ENCODE results near the gene CBS. TPM values are rescaled to one million over a fixed set of nuclear protein-coding genes. Genes with fewer than 3 reads are reported as not detected.

The CBS gene
- total and polyA plus RNA-seq, 5 donors from 2014 or later, result 0.20 TPM; not detected in 4

DNA sequence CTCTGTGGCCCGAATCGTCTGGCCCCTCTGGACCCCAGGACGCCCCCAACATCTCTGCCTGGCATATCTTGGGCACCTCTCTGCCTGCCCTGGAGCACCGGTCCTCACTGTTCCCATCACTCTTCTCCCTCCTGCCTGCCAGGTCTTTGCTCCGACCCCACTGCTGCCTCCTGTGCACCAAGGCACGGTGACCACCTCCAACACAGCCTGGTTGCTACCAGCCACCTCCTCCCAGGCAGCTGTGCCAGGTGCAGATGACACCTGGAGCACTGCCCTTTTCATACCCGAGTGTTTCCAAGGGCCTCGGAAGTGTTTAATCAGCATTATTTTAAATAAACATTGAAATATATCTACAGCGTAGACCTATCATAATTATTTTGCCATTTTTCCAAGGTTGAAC lies 70.0 kb downstream of the CBS start:
- H3K27me3 Mint-ChIP-seq, result no peaks in the 10 kb centered on the region
- peaks cover 0 to 3% (median 1%) of the 10 kb centered on the region in 4 donors for H3K4me1 Mint-ChIP-seq
- H3K9me3 Mint-ChIP-seq, result peaks cover 0 to 6% (median 0%) of the 10 kb centered on the region in 7 donors
- DNase-seq (no peak), ATAC-seq (ENCODE audit: low read depth in 2 of 2) (no peak)
- peaks cover 40% of the 10 kb centered on the region for H3K36me3 Mint-ChIP-seq
- H3K27ac Mint-ChIP-seq, result peak overlapping the region in 1 of 3 donors; percentile 32
- H3K9me3 ChIP-seq (ENCODE audit: control insufficient read depth in 2 of 2, low read length in 2 of 2), result no peaks in the 10 kb centered on the region
- no peaks in the 10 kb centered on the region for H3K27me3 ChIP-seq (ENCODE audit: control insufficient read depth, insufficient read depth, low read length)
- H3K36me3 ChIP-seq (ENCODE audit: control insufficient read depth, insufficient read depth, low read length), result peaks cover 32% of the 10 kb centered on the region
- H3K4me1 ChIP-seq (ENCODE audit: control insufficient read depth, insufficient read depth, low read length, poor library complexity, severe bottlenecking), result no peaks in the 10 kb centered on the region
- H3K4me3 ChIP-seq (ENCODE audit: low read depth, low read length), result no peak overlapping the region
- H3K27ac ChIP-seq (ENCODE audit: insufficient read depth, low read length, poor library complexity, severe bottlenecking), result no peak overlapping the region
- no peak overlapping the region for H3K4me3 Mint-ChIP-seq

DNA sequence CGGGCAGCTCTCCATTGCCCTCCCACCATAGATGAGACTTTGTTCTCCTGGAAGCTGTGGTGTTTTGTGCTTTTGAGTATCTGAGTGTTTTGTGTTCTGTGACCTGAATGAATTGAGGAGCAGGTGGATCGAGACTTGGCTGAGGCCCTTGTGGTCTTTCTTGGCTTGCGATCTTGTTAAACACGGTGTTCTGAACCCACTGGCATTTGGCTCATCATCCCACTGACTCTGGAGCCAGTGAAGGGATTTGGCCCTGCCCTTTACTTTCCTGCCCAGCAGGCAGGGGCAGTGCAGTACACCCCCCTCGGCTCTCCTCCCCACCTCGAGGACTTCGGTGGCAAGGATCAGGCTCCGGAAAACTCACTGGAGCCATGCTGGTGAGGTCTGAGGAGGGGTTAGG lies 70.7 kb downstream of the CBS start:
- Mint-ChIP-seq H3K4me3 (no peak overlapping the region), H3K36me3 (peaks cover 46% of the 10 kb centered on the region), H3K27ac (peak overlapping the region in 1 of 3 donors; percentile 38), H3K27me3 (no peaks in the 10 kb centered on the region), H3K4me1 (peaks cover 0 to 3% (median 1%) of the 10 kb centered on the region in 4 donors), H3K9me3 (peaks cover 0 to 9% (median 3%) of the 10 kb centered on the region in 7 donors)
- no peak overlapping the region for H3K27ac ChIP-seq (ENCODE audit: insufficient read depth, low read length, poor library complexity, severe bottlenecking)
- no peak overlapping the region for H3K4me3 ChIP-seq (ENCODE audit: low read depth, low read length)
- ATAC-seq (ENCODE audit: low read depth in 2 of 2) (no peak), DNase-seq (no peak)
- H3K27me3 ChIP-seq (ENCODE audit: control insufficient read depth, insufficient read depth, low read length), result no peaks in the 10 kb centered on the region
- no peaks in the 10 kb centered on the region for H3K4me1 ChIP-seq (ENCODE audit: control insufficient read depth, insufficient read depth, low read length, poor library complexity, severe bottlenecking)
- H3K9me3 ChIP-seq (ENCODE audit: control insufficient read depth in 2 of 2, low read length in 2 of 2), result peaks cover 4 to 5% of the 10 kb centered on the region in 2 experiments
- H3K36me3 ChIP-seq (ENCODE audit: control insufficient read depth, insufficient read depth, low read length), result peaks cover 29% of the 10 kb centered on the region

Other genes with a start within 250 kb of the CBS start
- 18.4 TPM for gene WDR4, start 196.3 kb downstream of the CBS start, total RNA-seq
- gene WDR4, start 196.3 kb downstream of the CBS start, polyA plus RNA-seq, result 1 to 10 TPM; 5.7 to 8.8 (median 7.4) TPM
- gene NDUFV3, start 182.5 kb downstream of the CBS start, total RNA-seq, result 18.2 TPM
- 10 to 100 TPM; 12.2 to 19.7 (median 14.4) TPM for gene NDUFV3, start 182.5 kb downstream of the CBS start, polyA plus RNA-seq
- gene ERVH48-1, start 150.2 kb downstream of the CBS start, total RNA-seq, result not detected
- under 1 TPM in 2 of 4 donors, not detected in 2; 0.07 to 0.23 TPM for gene ERVH48-1, start 150.2 kb downstream of the CBS start, polyA plus RNA-seq
- gene PKNOX1, start 101.3 kb downstream of the CBS start, total RNA-seq, result 21.5 TPM
- gene PKNOX1, start 101.3 kb downstream of the CBS start, polyA plus RNA-seq, result 10 to 100 TPM; 13.0 to 22.6 (median 16.8) TPM
- gene U2AF1, start 31.7 kb upstream of the CBS start, total RNA-seq, result 106 TPM
- 10 to 100 TPM; 45.8 to 96.4 (median 69.9) TPM for gene U2AF1, start 31.7 kb upstream of the CBS start, polyA plus RNA-seq
- gene CRYAA, start 93.2 kb upstream of the CBS start, total RNA-seq, result not detected
- not detected for gene CRYAA, start 93.2 kb upstream of the CBS start, polyA plus RNA-seq